ENCODE measurements around the gene TMEM52. TPM values are rescaled to one million over a fixed set of nuclear protein-coding genes. Genes with fewer than 3 reads are reported as not detected.
A peak's percentile ranks its signal among the peaks of the same experiment; 100 is the strongest.

The TMEM52 gene
- total and polyA plus RNA-seq, 2 of the 13 experiments (the other 11 are each of a cell fraction or from before 2014, with no cell fraction given) = 13.2 to 18.7 TPM

GRCh38 chr1:1921901-1922701 is 3.0 kb upstream of the TMEM52 start:
- H2AFZ ChIP-seq (ENCODE audit: low read length) = no peak overlapping the region
- WGBS (ENCODE audit: low lambda C conversion rate) = 80% methylated on average over 9 of the region's 16 CpGs
- H3K4me3 ChIP-seq (replicated peaks in 1 of 3; ENCODE audit: insufficient read depth in 1 of 3, low read depth in 2 of 3, low read length in 3 of 3) = peak overlapping the region in 2 of 3 experiments; percentile 60 to 73; a peak in 3 of 6 replicates
- DNase-seq (ENCODE audit: low spot score) = no peak
- peak overlapping the region; percentile 70 for H3K9ac ChIP-seq (ENCODE audit: insufficient read depth, low read depth, low read length)
- in situ Hi-C loops (cut with HindIII; ENCODE audit: extremely low pct_ligation_motif_present, low pct_unique_long_range_greater_than_20kb) = no loop called here
- H4K20me1 ChIP-seq (ENCODE audit: insufficient read depth, low read length) = no peaks in the 10 kb centered on the region
- no peak for ATAC-seq
- no peaks in the 10 kb centered on the region for H3K36me3 ChIP-seq (replicated peaks in 1 of 2; ENCODE audit: control insufficient read depth in 1 of 2, insufficient read depth in 2 of 2, low read length in 2 of 2)
- TF ChIP-seq HES4 (CRISPR knock-in tag; IDR thresholded peaks at IDR 0.05; ENCODE audit: borderline replicate concordance) (0 out of 2 replicates have a peak, but pooled peaks have one; percentile 49), ZHX1 (CRISPR knock-in tag; IDR thresholded peaks at IDR 0.05; ENCODE audit: low read depth) (peak; percentile 12; the same call in 1 of the 2 replicates), ZNF441 (CRISPR knock-in tag; IDR thresholded peaks at IDR 0.05; ENCODE audit: borderline replicate concordance) (no peak), ZNF747 (CRISPR knock-in tag; IDR thresholded peaks at IDR 0.05; ENCODE audit: borderline replicate concordance) (0 out of 2 replicates have a peak, but pooled peaks have one; percentile 68), AGO1 (IDR thresholded peaks at IDR 0.05; ENCODE audit: low read depth, low read length, poor library complexity, severe bottlenecking) (peak; percentile 8), REL (CRISPR knock-in tag; conservative IDR thresholded peaks at IDR 0.05) (no peak), EZH2 (conservative IDR thresholded peaks at IDR 0.05; ENCODE audit: low read depth, low read length) (no peak), MXD1 (CRISPR knock-in tag; IDR thresholded peaks at IDR 0.05) (0 out of 2 replicates have a peak, but pooled peaks have one; percentile 41), ZMYM2 (CRISPR knock-in tag; IDR thresholded peaks at IDR 0.05) (0 out of 2 replicates have a peak, but pooled peaks have one; percentile 10), ATF7 (IDR thresholded peaks at IDR 0.05) (no peak), ATF7 (CRISPR knock-in tag; IDR thresholded peaks at IDR 0.05) (no peak), KLF13 (CRISPR knock-in tag; IDR thresholded peaks at IDR 0.05) (0 out of 2 replicates have a peak, but pooled peaks have one; percentile 25), TOPORS (CRISPR knock-in tag; IDR thresholded peaks at IDR 0.05) (no peak)
- intact Hi-C loops (cut with micrococcal nuclease; ENCODE audit: unreplicated experiment) = no loop called here
- ChIA-PET POLR2A (interaction anchor here (1.6 to 3.3 kb wide), 3 partner anchors 14 to 20 kb away, joined by 9 to 55 read pairs (median 18); no protein-coding TSS in a partner anchor), CTCF (ENCODE audit: low intra/inter-chr PET ratio, low total read pairs) (no interaction called here)
- H3K4me1 ChIP-seq (ENCODE audit: insufficient read depth, low read length) = peaks cover 75% of the 10 kb centered on the region
- H3K4me2 ChIP-seq (ENCODE audit: low read depth, low read length) = peak overlapping the region; percentile 90
- peaks cover 19 to 28% of the 10 kb centered on the region in 2 experiments; a peak in 4 of 5 replicates for H3K27me3 ChIP-seq (ENCODE audit: control insufficient read depth in 1 of 2, insufficient read depth in 2 of 2, low read length in 2 of 2)
- peak overlapping the region; percentile 80 for H3K27ac ChIP-seq (ENCODE audit: extremely low read length, insufficient read depth, low read length)
- BruUV-seq (replicated peaks) = no TSS peak
- H3K9me3 ChIP-seq (ENCODE audit: low read length) = no peaks in the 10 kb centered on the region
- H3K79me2 ChIP-seq (ENCODE audit: insufficient read depth, low read length) = no peaks in the 10 kb centered on the region
- no peak for FAIRE-seq
